Astrocyte of the cerebellum (primary cell): ENCODE results near the gene CEP19.

Source experiments
- DNase-seq: peaks from one replicate; pipeline ENCODE4 v3.0.0-alpha.2; 2011; ENCODE audit warnings: low read depth
- H3K4me3 ChIP-seq: 2 replicates; pipeline ENCODE4 v1.5.1; 2011; ENCODE audit warnings: mild to moderate bottlenecking, low read depth, low read length, moderate library complexity
- CTCF ChIP-seq: IDR thresholded peaks from 2 replicates; pipeline ENCODE4 v1.5.1; 2012; ENCODE audit warnings: low read length, low read depth, moderate library complexity, mild to moderate bottlenecking; ENCODE audit errors: missing control alignments
- in situ Hi-C: cut with HindIII; loops from 2 replicates; pipeline ENCODE4 v1.10.0; 2017; ENCODE audit warnings: low sequenced_read_pairs

The CEP19 gene

GRCh38 chr3:196706327-196706726, 5.7 kb downstream of the CEP19 start:
- no peak overlapping the region for H3K4me3 ChIP-seq
- DNase-seq: no peak
- no peak for TF ChIP-seq CTCF
- in situ Hi-C loops: no loop called here

- TF ChIP-seq CTCF: no peak
- no peak for DNase-seq
- H3K4me3 ChIP-seq: no peak overlapping the region
- in situ Hi-C loops: no loop called here
These were observed 11.2 kb downstream of the CEP19 start for GRCh38 chr3:196700801-196701200.

GRCh38 chr3:196699749-196700148, 12.3 kb downstream of the CEP19 start:
- no peak for TF ChIP-seq CTCF
- no peak for DNase-seq
- H3K4me3 ChIP-seq: no peak overlapping the region
- in situ Hi-C loops: loop anchor here (10.0 kb wide), 2 partner anchors 65 to 165 kb away; partner anchors contain the start of genes NRROS and SENP5

- in situ Hi-C loops: loop anchor here (10.0 kb wide), 2 partner anchors 62 to 168 kb away; partner anchors contain the start of genes NRROS and SENP5
- no peak for TF ChIP-seq CTCF
- H3K4me3 ChIP-seq: no peak overlapping the region
- no peak for DNase-seq
These were observed 14.8 kb downstream of the CEP19 start for GRCh38 chr3:196697270-196697669.

- H3K4me3 ChIP-seq: no peak overlapping the region
- in situ Hi-C loops: loop anchor here (10.0 kb wide), 2 partner anchors 61 to 169 kb away; partner anchors contain the start of genes NRROS and SENP5
- no peak for TF ChIP-seq CTCF
- DNase-seq: no peak
These were observed 16.2 kb downstream of the CEP19 start for GRCh38 chr3:196695849-196696226.

GRCh38 chr3:196694941-196695848, 16.9 kb downstream of the CEP19 start:
- no peak overlapping the region for H3K4me3 ChIP-seq
- DNase-seq: no peak
- TF ChIP-seq CTCF: no peak
- in situ Hi-C loops: loop anchor here (10.0 kb wide), 2 partner anchors 60 to 170 kb away; partner anchors contain the start of genes NRROS and SENP5
